ENCODE measurements around the gene ABCC2.
"Not testable (repeated sequence)": the region's sequence is repeated elsewhere in the genome, so short reads cannot be mapped to it uniquely, and the experiment has no call there.

ABCC2 gene

GRCh38 chr10:99894613-99895012, 112.2 kb downstream of the ABCC2 start:
- DNase-seq (ENCODE audit: low read depth in 2 of 2), result no peak

- DNase-seq (ENCODE audit: low read depth in 2 of 2), result not testable (repeated sequence)
Measured at GRCh38 chr10:99895066-99895465, 112.6 kb downstream of the ABCC2 start.

GRCh38 chr10:99895867-99896266, 113.4 kb downstream of the ABCC2 start:
- no peak for DNase-seq (ENCODE audit: low read depth in 2 of 2)

Data from stimulated activated CD8-positive, alpha-beta memory T cell treated with anti-CD3 and anti-CD28 coated beads, Interleukin-15, amount 100 ng/mL, for 48 hours (primary cell).